ENCODE results near the gene DNAJA3.

Gene DNAJA3

DNA sequence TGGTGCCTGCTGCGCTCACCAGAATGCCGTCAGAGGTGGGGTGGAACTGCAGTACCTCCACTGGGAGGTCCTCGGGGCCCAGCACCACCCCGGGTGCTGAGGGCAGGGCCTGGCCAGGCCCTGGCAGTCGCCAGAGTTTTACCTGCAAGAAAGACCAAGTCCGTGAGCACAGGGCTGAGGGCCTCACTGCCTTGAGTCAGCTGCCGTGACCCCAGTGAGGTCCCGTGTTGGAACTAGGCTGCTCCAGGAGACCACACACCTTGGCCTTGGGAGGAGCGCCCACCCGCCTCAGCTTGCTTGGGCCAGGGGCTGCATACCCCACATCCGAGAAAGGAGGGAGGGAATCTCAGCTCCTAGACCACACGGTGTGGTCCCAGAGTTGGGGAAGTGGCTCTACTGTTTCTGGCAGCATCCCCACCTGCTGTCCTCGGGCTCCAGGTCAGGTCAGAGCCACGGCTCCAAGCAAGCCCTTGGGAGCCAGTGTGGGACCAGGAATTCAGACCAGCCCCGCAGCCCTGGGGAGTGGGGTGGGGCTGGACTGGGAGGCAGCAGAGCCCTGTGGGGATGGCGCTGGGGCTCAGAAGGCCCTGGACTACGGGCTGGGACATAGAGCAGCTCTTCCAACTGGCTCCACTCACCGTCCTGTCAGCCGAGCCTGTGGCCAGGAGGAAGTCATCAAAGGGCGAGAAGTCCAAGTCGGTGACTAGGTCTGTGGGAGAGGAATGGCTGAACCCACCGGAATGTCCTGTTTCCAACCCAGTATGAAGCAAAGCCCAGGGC is 17.9 kb upstream of the DNAJA3 start:
- DNase-seq = no peak

DNA sequence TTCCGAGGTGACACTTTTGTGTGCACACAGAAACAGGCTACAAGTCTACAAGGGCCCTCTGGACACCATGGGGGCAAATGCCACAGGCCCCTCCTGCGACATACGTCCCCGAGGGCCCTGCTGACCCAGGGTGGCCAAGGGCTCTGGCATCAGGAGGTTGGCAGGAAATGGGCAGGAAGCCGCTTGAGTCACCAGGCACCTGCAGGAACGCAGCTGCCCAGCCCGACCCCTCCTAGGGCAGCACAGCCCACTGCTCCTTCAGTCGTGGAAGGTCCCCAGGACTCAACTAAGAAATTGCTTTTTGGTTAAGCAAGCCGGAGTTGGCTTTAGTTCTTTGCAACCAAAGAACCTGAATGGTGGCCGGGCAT is 17.4 kb upstream of the DNAJA3 start:
- DNase-seq = no peak

DNA sequence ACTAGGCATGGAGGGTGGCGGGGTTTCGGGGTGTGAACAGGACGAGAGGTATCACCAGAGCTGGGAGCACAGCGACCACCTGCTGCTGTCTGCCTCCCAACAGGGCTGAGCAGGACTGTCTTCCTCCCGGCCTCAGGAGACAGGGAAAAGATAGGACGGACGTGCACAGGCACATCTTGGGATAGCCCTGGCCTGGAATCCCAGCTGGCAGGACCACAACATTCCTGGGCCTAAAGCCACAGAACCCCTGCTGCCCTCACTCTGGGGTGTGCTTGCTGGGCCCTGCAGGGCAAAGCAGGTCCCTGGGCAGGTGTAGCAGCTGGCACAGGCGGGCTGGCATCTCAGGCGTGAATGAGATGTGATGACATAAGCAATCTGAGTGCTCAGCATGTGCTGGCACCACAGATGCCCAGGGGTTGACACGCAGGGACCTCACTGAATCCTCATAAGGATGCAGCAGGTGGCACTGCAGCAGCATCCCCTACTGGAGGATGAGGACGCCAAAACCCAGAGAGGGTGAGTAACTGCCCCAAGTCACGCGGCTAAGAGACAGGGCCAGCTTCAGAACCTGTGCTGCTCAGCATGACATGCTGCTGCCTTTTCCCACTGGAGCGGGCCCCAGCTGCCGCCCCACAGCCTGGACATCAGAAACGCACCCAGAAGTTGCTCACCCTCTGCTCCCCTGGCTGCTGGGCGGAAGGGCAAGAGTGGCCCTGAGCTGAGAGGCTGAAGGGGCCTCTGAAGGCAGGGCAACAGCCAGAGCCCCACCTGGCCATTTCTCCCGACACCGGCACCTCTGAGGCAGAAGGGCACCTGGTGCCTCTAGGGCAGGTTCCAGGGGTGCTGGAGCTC is 16.4 kb upstream of the DNAJA3 start:
- no peak for DNase-seq

DNA sequence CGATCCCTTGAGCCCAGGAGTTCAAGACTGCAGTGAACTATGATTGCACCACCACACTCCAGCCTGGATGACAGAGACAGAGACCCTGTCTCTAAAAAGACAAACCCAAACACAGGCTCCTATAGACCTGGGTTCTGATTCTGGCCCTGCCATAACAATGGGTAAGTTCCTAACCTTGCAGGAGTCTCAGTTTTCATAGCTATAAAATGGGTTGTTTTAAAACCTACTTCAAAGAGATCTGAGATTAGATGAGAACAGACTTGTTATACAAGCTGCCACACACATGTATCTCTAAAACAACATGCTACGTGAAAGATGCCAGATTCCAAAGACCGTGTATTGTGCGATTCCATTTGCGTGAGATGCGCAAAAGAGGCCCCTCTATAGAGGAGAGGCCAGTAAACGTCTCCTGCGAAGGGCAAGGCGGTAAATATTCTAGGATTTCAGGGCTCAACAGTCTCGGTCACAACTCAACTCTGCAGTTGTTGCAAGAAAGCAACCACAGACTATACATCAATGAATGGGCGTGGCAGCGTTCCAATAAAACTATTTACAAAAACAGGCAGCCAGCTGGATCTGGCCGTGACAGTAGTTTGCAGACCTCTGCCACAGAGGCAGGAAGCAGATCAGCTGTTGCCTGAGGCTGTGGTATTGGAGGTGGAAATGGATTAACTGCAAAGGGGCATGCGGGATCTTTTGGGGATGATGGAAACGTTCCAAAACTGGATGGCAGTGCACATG is 15.2 kb upstream of the DNAJA3 start:
- no peak for DNase-seq

DNA sequence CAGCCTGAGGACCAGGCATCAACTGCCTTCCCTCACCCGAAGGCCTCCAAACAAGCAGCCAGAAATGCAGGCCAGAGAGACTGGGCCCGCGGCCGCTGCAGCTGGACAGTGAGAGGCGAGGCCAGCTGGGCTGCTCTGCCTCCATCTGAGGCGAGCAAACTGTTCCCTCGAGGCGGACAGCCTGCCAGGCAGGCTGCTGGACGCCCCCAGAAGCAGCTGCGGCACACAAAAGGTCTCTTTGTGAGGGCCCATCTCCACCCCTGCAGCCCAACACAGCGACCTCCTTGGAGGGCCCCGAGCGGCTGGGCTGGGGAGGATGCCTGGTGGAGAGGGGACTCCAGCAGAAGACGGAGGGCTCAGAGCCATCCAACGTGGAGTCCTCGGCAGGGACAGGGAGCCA is 14.0 kb upstream of the DNAJA3 start:
- DNase-seq = no peak

DNA sequence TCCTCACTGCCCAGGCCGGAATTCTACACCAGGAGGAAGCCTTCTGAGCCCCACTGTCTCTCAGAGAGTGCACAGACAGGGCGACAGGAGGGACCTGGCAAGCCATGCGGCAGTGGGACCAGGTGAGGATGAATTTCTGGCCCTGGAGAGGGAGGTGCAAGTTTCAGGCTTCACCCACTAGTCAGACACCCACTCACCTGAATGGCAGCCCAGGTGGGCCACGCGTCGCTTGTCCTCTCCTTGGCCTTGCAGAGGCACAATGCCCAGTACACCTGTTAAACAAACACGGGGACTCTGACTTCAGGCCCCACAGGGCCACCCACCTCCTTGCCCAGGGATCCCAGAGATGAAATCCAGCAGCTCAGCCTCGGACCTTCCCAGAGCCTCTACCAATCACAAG is 13.5 kb upstream of the DNAJA3 start:
- no peak for DNase-seq

DNA sequence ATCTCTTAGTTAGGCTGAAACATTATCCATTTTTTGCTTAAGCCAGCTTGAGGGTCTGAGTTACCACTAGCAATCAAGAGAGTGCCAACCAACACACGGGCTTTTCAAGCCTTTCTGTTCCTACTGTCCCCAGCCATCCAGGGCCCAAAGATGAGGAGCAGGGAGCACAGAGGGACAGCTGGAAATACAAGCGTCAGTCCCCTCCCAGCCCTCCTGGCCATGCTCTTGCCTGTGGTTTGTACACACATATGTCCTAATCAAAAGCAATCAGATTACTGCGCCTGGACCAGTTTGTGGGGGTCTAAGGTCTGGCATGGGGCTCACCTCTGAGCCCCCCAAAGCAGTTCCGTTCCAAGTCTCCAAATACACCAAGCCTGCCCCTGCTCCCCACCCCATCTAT is 12.8 kb upstream of the DNAJA3 start:
- no peak for DNase-seq

DNA sequence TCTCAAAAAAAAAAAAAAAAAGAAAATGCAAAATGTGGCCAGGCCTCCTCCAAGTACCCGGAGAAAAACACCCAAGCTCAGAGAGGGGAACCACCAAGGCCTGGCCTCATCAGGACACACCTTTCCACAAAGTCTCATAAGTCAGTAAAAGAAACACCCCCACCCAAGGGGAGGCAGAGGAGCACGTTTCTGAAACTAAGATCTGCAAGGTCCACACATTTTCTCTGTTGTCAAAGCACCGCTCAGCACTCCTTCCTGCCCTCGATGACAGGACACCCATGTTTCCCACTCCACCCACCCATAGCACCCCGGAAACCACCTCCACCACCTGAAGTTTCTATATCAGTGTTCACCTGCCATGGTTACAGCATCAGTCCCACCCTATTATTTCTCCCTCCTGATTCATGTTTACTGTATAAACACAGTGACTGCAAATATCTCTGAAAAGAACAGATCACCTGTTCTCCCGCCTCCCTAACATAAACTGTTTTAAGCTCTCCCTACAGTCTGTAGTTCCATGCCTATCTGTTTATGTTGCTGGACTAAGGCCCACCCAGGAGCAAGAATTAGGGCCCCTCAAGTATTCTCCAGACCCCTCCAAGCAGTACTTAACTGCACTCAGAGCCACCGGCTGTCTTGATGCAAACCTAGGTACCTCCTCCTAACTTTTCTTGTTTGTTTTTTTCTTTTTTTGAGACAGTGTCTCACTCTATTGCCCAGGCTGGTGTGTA is 11.3 kb upstream of the DNAJA3 start:
- DNase-seq = peak; percentile 73

DNA sequence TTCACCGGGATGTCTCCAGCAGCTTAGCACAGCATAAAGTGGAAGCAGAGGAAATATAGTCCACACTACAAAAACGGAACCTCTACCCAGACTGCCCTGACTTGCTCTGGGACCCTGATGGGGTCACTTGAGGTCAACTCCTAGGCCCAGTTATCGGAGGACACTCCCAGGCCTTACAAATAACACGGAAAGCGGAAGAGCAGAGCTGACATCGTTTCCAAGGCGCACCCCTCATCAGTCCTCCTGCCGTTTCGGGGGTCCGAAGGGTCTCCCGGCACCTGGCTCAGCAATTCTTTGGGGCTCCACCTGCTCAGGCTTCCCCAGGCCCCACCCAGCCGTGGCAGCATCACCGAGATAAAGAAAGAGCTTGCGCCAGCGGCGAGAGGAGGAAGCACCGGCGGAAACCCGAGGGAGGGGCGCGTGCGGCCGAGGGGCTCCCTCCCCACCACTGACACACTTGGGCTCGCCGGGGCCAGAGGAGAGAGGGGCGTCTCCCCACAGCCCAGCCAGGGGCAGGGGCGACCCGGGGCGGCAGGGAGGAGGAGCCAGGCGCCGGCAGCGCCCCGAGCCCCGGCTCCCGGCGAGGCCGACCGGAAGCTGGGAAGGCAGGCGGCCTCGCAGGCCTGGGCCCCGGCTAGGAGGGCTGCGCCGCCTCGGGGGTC is 10.0 kb upstream of the DNAJA3 start:
- DNase-seq = peak; percentile 53

DNA sequence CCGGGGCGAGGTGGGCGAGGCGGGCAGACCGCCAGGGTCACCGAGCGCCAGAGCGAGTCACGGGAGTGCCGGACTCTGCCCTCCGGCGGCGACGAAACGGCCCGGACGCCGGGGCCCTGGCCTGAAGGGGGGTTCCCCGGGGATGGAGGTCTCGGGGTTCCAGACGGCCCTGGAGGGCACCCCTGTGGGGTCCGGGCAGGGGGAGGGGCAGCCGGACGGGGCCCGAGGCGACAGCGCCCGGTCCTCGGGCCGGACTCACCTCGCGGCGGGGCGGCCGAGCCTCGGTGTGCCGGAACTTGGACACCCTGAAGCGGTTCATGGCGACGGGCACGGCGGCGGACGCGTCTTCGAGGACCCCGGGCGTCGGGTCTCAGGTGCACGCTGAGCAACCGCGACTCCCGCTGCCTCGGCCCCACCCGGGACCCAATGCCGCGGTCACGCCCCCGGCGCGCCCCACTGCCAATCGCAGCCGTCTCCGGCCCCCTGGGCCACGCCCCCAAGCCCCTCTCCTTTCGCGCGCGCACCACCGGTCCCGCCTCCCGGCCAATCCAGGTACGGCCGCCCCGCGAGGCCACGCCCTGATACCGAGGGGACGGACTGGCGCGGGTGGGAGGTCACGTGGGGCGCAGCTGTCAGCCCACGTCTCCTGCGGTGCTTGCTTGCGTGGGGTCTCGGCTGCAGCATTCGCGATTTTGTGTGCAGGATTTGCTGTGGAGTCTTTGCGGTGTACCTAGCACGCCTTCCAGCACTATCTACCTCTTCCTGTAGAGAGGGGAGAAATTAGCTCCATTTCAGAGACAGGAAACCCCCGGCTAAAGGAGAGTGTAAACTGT is 9.3 kb upstream of the DNAJA3 start, which contains the start of gene CORO7:
CORO7 (minus strand) TSS at position 397 of the 833 bp plus-strand sequence; CDS start at position 319, 78 bp downstream.
- DNase-seq = peak; percentile 99

DNA sequence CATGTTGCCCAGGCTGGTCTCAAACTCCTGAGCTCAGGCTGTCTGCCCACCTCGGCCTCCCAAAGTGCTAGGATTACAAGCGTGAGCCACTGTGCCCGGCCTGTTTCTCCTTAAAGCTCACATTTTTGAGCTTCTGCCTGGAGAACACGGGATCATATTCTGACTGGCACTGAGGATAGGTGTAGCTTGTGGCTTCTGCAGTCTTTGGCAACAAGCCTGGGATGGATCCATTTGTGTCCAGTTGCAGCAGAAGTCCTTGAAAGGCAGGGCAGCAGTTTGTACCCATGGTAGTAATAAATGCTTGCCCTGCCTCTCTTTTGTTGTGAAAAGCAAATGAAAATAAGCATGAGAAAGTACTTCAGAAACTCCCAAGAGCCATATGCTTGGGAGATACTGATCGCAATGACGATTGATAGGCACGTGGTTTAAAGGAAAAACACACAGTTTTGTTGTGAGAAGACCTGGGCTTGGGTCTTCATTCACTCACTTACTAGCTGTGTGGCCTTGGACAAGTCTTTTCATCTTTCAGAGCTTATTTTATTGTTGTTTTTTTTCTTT is 6.2 kb upstream of the DNAJA3 start:
- no peak for DNase-seq

DNA sequence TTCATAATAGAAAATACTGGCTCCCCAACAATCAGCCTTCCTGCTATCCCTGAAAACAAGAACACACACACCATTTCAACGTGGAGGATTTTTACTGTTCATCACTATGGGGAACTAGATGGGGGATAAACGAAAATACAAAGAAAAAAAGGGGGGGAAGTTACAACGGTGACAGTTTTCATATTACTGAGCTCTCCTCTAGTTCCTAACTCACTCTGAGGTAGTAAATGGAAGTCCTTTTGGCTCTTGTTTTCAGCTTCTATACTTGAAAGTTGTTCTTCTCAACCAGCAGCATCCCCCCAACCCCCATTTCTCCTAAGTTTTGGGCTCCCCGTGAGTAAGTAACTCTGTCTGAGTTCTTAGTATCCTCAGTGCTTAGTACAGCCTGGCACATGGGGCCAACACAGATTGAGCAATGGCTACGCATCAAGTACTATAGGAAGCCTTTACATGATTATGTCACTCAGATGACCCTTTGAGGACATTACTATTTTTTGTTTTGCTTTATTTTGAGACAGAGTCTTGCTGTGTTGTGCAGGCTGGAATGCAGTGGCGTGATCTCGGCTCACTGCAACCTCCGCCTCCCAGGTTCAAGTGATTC is 5.1 kb upstream of the DNAJA3 start:
- DNase-seq = no peak

DNA sequence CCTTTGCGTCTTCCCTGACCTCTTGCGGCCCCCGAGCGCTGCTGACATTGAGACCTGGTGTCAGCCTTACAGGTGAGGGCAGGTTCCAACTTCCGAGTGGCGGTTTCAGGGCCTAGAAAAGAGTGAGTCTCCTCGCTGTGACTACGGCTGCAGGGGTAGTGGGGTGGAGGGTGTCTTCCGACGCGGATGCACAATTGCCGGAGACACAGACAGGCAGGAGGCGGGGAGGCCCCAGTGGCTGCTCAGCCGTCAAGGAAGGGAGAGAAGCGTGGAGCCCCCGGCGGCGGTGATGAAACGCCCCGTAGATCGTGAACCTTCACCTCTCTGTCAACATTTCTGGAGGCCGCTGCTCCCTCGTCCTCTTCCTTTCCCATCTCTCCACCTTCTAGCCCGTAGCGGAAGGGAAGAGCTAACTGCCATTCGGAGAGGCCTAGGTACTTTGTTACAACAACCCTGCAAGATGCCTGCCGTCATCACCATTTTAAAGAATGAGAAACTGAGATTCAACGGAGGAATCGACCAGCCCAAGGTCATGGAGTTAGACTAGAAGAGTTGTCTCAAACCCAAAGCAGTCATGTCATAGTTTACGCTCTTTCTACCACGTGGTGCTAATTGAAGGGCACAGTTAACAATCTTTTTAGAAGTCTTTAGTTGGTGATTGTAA is 485 bp downstream of the DNAJA3 start:
- no peak for DNase-seq

DNA sequence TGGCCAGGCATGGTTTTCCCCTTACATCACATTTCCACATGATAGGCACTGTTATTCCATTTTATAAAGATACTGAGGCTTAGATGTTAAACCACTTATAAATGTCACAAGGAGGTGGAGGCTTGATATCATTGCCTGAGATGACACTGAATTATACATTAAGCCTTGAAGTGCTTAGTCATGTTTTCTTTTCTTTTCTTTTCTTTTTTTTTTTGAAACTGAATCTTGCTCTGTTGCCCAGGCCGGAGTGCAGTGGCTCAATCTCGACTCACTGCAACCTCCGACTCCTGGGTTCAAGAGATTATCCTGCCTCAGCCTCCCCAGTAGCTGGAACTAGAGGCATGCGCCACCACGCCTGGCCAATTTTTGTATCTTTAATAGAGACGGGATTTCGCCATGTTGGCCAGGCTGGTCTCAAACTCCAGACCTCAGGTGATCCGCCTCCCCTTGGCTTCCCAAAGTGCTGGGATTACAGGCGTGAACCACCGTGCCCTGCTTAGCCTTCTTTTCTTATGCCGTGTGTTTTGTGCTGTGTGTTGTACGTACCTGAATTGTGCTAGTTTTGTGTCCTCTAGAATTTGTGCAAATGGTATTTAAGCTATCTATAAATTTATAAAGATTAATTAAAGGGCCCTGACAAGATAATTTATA is 1.2 kb downstream of the DNAJA3 start:
- DNase-seq = no peak

DNA sequence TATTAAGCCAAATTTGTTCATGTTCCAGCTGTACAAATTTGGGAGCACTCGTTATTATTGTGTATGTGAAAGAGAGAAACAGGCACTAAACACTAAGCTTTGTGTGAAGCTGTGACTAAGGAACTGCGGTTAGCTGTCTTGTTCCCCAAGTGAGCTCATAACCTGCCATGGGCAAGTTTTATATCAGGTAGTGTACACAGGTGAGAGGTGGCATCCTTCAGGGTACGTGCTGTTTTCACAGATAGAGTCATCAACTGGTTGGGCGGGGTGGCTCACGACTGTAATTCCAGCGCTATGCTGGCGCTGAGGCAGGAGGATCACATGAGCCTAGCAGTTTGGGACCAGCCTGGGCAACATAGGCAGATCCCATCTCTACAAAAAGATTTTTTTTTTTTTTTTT is 2.8 kb downstream of the DNAJA3 start:
- no peak for DNase-seq

DNA sequence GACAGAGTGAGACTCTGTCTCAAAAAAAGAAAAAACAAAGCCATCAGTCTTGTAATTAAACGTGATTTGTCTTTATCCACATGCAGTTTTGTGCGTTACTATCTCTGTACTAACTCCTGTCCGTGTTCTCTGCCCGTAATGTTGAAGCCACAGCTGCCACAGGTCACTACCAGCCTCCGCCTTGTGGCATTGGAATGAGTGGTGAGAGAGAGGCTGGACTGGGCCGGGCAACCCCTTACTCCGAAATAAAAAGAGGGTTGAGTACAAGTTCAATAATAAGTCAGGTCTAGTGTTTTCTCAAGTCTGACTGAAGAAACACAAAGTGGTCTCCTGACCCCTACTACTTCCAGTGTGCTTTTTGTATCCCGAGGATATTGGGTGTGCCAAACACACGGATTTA is 5.4 kb downstream of the DNAJA3 start:
- DNase-seq = no peak

DNA sequence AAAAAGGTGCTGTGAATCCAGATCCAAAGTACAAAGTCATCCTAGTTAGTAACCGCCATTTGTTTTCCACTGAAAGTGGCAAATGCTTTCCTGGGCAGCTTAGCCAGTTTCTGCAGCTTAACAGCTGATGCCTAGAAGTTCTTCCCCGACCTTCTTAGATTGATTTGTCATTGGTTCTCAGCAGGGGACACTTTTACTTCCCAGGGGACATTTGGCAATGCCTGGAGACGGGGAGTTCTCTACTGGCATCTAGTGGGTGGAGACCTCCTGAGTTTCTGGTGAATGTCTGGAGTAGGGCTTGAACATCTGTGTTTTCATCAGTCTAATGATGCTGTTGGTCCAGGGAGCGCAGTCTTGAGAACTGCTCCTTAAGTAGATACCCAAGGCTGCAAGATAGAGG is 7.6 kb downstream of the DNAJA3 start:
- DNase-seq = no peak

DNA sequence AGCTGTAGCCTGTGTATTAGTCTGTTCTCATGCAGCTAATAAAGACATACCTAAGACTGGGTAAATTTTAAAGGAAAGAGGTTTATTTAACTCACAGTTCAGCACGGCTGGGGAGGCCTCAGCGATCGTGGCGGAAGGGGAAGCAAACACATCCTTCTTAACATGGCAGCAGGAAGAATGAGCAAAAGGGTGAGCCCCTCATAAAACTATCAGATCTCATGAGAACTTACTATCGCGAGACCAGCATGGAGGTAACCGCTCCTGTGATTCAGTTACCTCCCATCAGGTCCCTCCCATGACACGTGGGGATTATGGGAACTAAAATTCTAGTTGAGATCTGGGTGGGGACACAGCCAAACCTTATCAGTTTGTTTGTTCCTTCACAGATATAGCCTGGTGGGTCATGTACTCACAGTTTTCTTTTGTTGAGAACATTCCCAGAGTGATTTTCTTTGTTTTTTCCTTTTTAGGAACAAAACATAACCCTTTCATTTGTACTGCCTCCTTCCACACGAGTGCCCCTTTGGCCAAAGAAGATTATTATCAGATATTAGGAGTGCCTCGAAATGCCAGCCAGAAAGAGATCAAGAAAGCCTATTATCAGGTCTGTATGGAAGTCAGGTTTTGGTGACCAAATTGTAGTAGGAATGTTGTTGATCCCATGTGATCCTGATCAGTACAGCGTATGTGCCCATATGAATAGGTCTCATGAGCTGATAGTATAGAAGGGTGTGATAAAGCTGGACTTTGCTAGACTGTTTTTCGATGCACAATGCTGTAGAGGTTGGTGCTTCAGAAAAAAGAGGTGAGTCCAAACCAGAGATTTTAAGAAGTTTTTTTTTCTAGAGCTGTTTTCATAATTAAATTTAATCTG is 8.5 kb downstream of the DNAJA3 start:
- DNase-seq = no peak

All from activated gamma-delta T cell treated with Interleukin-2 at 50 U/mL for 16 hours (primary cell).